ENCODE measurements around the gene PLEKHJ1. TPM values are rescaled to one million over a fixed set of nuclear protein-coding genes. Genes with fewer than 3 reads are reported as not detected.

The PLEKHJ1 gene
- polyA plus RNA-seq, 1 of the 3 experiments (the other 2 are of a cell fraction) = 151 TPM

GRCh38 chr19:2247433-2248101 is 11.4 kb upstream of the PLEKHJ1 start:
- Histone ChIP-seq H3K79me2 (ENCODE audit: insufficient read depth) (peaks cover 34% of the 10 kb centered on the region), H3K4me3 (ENCODE audit: low read depth in 2 of 2, low read length in 1 of 2) (no peak overlapping the region), H4K20me1 (ENCODE audit: insufficient read depth) (peaks cover 36% of the 10 kb centered on the region), H3K9me2 (no peaks in the 10 kb centered on the region), H2AFZ (ENCODE audit: low read depth) (no peak overlapping the region), H3K4me1 (ENCODE audit: control insufficient read depth in 1 of 2, insufficient read depth in 2 of 2, low read depth in 1 of 2, low read length in 1 of 2) (peaks cover 6 to 41% of the 10 kb centered on the region in 2 experiments; a peak in 2 of 4 replicates), H3K27ac (ENCODE audit: low read depth in 2 of 2, low read length in 1 of 2) (peak overlapping the region in 1 of 2 experiments; percentile 45; a peak in 3 of 4 replicates), H3K4me2 (no peak overlapping the region), H3F3A (replicated peaks; ENCODE audit: insufficient read depth) (peaks cover 10% of the 10 kb centered on the region), H3K9me3 (no peaks in the 10 kb centered on the region), H3K36me3 (replicated peaks in 1 of 2; ENCODE audit: control insufficient read depth in 1 of 2, insufficient read depth in 2 of 2, low read length in 1 of 2) (peaks cover 22 to 67% of the 10 kb centered on the region in 2 experiments), H3K27me3 (ENCODE audit: insufficient read depth) (no peaks in the 10 kb centered on the region), H3K9ac (no peak overlapping the region)
- ChIA-PET POLR2A (no interaction called here), CTCF (interaction anchor here (1.2 to 1.7 kb wide), 2 partner anchors 12 to 68 kb away, joined by 5 to 6 read pairs; partner anchors contain the start of gene PLEKHJ1)
- WGBS (ENCODE audit: low lambda C conversion rate) = 92% methylated on average over 24 of the region's 28 CpGs
- TF ChIP-seq TCF12 (IDR thresholded peaks at IDR 0.05) = no peak
- TF ChIP-seq, protein P1, sequence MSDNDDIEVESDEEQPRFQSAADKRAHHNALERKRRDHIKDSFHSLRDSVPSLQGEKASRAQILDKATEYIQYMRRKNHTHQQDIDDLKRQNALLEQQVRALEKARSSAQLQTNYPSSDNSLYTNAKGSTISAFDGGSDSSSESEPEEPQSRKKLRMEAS (IDR thresholded peaks at IDR 0.05; ENCODE audit: low read depth) = no peak
- TF ChIP-seq, protein P2, sequence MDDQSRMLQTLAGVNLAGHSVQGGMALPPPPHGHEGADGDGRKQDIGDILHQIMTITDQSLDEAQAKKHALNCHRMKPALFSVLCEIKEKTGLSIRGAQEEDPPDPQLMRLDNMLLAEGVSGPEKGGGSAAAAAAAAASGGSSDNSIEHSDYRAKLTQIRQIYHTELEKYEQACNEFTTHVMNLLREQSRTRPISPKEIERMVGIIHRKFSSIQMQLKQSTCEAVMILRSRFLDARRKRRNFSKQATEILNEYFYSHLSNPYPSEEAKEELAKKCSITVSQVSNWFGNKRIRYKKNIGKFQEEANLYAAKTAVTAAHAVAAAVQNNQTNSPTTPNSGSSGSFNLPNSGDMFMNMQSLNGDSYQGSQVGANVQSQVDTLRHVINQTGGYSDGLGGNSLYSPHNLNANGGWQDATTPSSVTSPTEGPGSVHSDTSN (IDR thresholded peaks at IDR 0.05) = no peak
- peak; percentile 30 for DNase-seq

GRCh38 chr19:2246801-2247361 is 10.8 kb upstream of the PLEKHJ1 start:
- Histone ChIP-seq H3K4me3 (ENCODE audit: low read depth in 2 of 2, low read length in 1 of 2) (no peak overlapping the region), H3K79me2 (ENCODE audit: insufficient read depth) (peaks cover 41% of the 10 kb centered on the region), H3K9me3 (no peaks in the 10 kb centered on the region), H2AFZ (ENCODE audit: low read depth) (no peak overlapping the region), H3K9ac (no peak overlapping the region), H3K27ac (ENCODE audit: low read depth in 2 of 2, low read length in 1 of 2) (peak overlapping the region; percentile 45 to 47; a peak in 3 of 4 replicates), H3K36me3 (replicated peaks in 1 of 2; ENCODE audit: control insufficient read depth in 1 of 2, insufficient read depth in 2 of 2, low read length in 1 of 2) (peaks cover 22 to 66% of the 10 kb centered on the region in 2 experiments), H3K9me2 (no peaks in the 10 kb centered on the region), H3F3A (replicated peaks; ENCODE audit: insufficient read depth) (peaks cover 10% of the 10 kb centered on the region), H3K4me1 (ENCODE audit: control insufficient read depth in 1 of 2, insufficient read depth in 2 of 2, low read depth in 1 of 2, low read length in 1 of 2) (peaks cover 6 to 48% of the 10 kb centered on the region in 2 experiments; a peak in 2 of 4 replicates), H4K20me1 (ENCODE audit: insufficient read depth) (peaks cover 43% of the 10 kb centered on the region), H3K27me3 (ENCODE audit: insufficient read depth) (no peaks in the 10 kb centered on the region), H3K4me2 (no peak overlapping the region)
- peak; percentile 70 for TF ChIP-seq NFIC (IDR thresholded peaks at IDR 0.05; ENCODE audit: borderline replicate concordance)
- TF ChIP-seq, protein P2 (IDR thresholded peaks at IDR 0.05) = no peak
- TF ChIP-seq FOXJ3 (CRISPR knock-in tag; IDR thresholded peaks at IDR 0.05) = no peak
- TF ChIP-seq EZH2phosphoT487 (IDR thresholded peaks at IDR 0.05; ENCODE audit: borderline replicate concordance, low read depth) = no peak
- peak; percentile 47; the same call in 1 of the 2 replicates for TF ChIP-seq GABPA (IDR thresholded peaks at IDR 0.05; ENCODE audit: low read depth)
- TF ChIP-seq, protein P3, sequence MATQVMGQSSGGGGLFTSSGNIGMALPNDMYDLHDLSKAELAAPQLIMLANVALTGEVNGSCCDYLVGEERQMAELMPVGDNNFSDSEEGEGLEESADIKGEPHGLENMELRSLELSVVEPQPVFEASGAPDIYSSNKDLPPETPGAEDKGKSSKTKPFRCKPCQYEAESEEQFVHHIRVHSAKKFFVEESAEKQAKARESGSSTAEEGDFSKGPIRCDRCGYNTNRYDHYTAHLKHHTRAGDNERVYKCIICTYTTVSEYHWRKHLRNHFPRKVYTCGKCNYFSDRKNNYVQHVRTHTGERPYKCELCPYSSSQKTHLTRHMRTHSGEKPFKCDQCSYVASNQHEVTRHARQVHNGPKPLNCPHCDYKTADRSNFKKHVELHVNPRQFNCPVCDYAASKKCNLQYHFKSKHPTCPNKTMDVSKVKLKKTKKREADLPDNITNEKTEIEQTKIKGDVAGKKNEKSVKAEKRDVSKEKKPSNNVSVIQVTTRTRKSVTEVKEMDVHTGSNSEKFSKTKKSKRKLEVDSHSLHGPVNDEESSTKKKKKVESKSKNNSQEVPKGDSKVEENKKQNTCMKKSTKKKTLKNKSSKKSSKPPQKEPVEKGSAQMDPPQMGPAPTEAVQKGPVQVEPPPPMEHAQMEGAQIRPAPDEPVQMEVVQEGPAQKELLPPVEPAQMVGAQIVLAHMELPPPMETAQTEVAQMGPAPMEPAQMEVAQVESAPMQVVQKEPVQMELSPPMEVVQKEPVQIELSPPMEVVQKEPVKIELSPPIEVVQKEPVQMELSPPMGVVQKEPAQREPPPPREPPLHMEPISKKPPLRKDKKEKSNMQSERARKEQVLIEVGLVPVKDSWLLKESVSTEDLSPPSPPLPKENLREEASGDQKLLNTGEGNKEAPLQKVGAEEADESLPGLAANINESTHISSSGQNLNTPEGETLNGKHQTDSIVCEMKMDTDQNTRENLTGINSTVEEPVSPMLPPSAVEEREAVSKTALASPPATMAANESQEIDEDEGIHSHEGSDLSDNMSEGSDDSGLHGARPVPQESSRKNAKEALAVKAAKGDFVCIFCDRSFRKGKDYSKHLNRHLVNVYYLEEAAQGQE (IDR thresholded peaks at IDR 0.05; ENCODE audit: low read depth, low read length) = no peak
- WGBS (ENCODE audit: low lambda C conversion rate) = 91% methylated on average over 18 of the region's 26 CpGs
- CTCF ChIA-PET = interaction anchor here (1.8 to 10.4 kb wide), 4 partner anchors 8 to 69 kb away, joined by 6 to 121 read pairs (median 50); no protein-coding TSS in a partner anchor
- POLR2A ChIA-PET = no interaction called here
- peak; percentile 49 for DNase-seq
